Astrocyte of the spinal cord (primary cell): Measurements from ENCODE around the gene TNFSF8.

Experiments
- DNase-seq: peaks from one replicate; pipeline ENCODE4 v3.0.0; 2011; ENCODE audit warnings: low read depth, low spot score
- H3K4me3 ChIP-seq: 2 replicates; pipeline ENCODE4 v1.5.1; 2011; ENCODE audit warnings: low read depth, mild to moderate bottlenecking, low read length, moderate library complexity
- in situ Hi-C: cut with HindIII; loops from 2 replicates; pipeline ENCODE4 v1.10.0; 2017; ENCODE audit warnings: low sequenced_read_pairs
- TF ChIP-seq, protein P1 (sequence below): IDR thresholded peaks from 2 replicates; pipeline ENCODE4 v1.5.1; 2012; ENCODE audit warnings: low read depth, mild to moderate bottlenecking, low read length, inconsistent platforms

TNFSF8 gene

DNA sequence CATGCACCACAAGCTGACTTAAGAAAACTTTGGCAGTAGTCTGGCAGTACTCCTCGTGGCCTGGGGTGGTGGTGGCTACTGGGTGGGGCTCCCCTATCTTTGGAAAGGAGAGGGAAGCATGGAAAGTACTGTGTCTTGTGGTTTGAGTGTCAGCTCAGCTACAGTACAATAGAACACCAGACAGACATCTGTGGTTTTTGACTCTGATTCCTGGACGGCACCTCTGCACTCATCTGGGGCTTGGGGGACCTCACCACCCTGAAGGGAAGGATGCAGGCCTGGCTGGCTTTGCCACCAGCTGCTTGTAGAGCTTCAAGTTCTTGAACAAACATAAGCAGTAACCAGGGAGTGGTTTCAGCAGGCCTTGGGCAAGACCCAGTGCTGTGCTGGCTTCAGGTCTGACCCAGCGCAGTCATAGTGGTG is 40.6 kb downstream of the TNFSF8 start:
- H3K4me3 ChIP-seq = no peak overlapping the region
- TF ChIP-seq, protein P1, sequence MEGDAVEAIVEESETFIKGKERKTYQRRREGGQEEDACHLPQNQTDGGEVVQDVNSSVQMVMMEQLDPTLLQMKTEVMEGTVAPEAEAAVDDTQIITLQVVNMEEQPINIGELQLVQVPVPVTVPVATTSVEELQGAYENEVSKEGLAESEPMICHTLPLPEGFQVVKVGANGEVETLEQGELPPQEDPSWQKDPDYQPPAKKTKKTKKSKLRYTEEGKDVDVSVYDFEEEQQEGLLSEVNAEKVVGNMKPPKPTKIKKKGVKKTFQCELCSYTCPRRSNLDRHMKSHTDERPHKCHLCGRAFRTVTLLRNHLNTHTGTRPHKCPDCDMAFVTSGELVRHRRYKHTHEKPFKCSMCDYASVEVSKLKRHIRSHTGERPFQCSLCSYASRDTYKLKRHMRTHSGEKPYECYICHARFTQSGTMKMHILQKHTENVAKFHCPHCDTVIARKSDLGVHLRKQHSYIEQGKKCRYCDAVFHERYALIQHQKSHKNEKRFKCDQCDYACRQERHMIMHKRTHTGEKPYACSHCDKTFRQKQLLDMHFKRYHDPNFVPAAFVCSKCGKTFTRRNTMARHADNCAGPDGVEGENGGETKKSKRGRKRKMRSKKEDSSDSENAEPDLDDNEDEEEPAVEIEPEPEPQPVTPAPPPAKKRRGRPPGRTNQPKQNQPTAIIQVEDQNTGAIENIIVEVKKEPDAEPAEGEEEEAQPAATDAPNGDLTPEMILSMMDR = no peak
- no peak for DNase-seq
- in situ Hi-C loops = no loop called here

DNA sequence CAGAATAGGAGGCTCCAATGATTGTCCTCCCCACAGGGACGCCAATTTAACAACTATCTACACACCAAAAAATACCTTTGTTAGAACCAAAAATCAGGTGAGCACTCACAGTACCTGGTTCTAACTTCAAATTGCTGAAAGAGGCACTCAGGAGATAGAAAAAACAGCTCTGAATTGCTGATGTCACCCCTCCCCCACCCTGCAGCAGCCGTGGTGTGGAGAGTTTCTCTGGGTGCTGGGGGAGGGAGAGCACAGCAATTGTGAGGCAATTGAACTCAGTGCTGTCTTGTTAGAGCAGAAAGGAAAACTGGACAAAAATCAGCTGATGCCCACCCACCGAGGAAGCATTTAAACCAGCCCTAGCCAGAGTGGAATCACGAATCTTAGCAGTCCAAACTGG is 41.8 kb downstream of the TNFSF8 start:
- TF ChIP-seq, protein P1 = no peak
- in situ Hi-C loops = no loop called here
- no peak for DNase-seq
- H3K4me3 ChIP-seq = no peak overlapping the region

DNA sequence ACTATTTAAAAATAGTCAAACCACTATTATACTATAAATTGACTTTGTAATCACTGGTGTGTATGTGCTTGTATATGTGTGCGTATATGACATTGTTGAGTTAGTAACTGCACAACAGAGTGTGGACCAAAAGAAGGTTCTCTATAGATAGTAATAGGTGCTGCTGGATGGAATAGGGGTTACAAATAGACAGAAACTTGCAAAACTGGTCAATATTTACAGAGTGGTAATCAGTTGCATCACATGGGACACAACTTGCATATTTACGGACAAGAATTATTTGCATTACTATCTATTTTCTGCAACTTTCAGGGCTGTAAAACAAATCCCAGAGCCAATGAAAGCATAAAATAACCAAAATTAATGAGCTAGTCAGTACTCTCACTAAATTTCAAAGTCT is 42.4 kb downstream of the TNFSF8 start:
- TF ChIP-seq, protein P1 = no peak
- H3K4me3 ChIP-seq = no peak overlapping the region
- DNase-seq = no peak
- in situ Hi-C loops = no loop called here

DNA sequence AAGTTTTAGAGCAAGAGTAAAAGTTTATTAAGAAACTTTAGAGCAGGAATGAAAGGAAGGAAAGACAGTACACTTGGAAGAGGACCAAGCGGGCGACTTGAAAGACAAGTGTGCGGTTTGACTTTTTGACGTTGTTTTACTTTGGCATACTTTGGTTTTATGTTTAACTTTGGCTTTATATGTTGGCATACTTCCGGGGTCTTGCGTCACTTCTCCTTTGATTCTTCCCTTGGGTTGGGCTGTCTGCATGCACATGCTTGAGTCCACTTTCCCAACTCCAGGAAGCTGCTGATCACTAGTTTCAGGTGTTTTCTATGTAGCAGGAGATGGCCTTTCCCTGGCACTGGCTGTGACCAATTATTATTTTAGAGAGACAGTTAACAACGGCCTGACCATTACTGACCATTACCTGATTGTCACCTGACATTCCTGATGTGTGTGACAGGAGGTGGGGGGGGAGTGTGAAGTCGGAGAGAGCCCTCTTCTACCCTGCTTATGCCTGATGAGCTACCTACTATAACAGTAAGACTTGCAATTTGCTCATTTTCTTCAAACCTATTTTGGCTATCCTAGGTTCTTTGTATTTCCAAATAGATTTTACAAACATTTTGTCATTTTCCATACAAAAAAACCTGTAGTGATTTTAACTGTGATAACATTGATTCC is 45.5 kb downstream of the TNFSF8 start:
- in situ Hi-C loops = no loop called here
- no peak overlapping the region for H3K4me3 ChIP-seq
- no peak for DNase-seq
- TF ChIP-seq, protein P1 = no peak

DNA sequence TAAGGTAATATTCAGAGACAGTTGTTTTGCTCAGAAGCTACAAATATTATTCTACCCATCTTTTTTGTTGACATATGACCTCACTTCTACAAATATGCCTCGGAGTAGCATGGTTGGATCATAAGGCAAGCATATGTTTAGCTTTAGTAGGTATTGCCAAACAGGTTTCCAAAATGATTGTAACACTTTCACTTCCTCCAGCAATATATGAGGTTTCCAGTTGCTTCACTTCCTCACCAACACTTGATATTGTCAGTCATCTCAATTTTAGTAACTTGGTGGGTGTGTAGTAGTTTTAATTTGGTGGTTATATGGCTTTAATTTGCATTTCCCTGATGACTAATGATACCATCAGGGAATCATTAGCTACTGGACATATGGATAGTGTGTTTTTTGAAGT is 46.7 kb downstream of the TNFSF8 start:
- TF ChIP-seq, protein P1 = no peak
- no peak for DNase-seq
- in situ Hi-C loops = no loop called here
- no peak overlapping the region for H3K4me3 ChIP-seq

DNA sequence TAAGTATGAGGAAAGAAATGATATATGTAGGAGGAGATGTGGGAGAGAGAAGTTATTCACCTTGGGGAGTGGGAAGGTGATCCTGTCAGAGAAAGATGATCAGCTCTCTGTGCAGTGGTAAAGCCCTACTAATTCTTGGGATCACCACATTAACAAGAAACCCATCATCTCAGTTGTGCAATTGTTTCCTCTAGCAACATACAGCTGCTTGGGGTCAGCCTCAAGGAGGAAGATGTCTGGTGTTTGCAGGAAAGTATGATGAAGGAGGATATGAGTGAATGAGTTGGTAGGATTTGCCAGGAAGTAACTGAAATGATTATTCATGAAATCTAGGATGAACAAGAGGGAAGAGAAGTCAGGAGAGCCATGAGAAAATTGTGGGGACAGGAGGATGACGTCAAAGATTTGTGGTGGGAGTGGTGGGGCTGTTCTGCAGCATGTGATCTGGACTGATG is 50.1 kb downstream of the TNFSF8 start:
- in situ Hi-C loops = no loop called here
- DNase-seq = no peak
- H3K4me3 ChIP-seq = no peak overlapping the region
- TF ChIP-seq, protein P1 = no peak
